HS-27A (cell line): ENCODE results near the gene LOC101059915.
"Not testable (repeated sequence)": the region's sequence is repeated elsewhere in the genome, so short reads cannot be mapped to it uniquely, and the experiment has no call there.

Experiments used
- DNase-seq: peaks from one replicate; pipeline ENCODE4 v3.0.0-alpha.2; 2012; ENCODE audit warnings: low read depth, missing footprints

The LOC101059915 gene

GRCh38 chrX:71675636-71676035, 8.3 kb downstream of the LOC101059915 start:
- DNase-seq, result not testable (repeated sequence)

- not testable (repeated sequence) for DNase-seq
These were observed 8.9 kb downstream of the LOC101059915 start for GRCh38 chrX:71676068-71676795.

GRCh38 chrX:71677195-71677594, 9.8 kb downstream of the LOC101059915 start:
- DNase-seq, result not testable (repeated sequence)

- no peak for DNase-seq
These were observed 12.3 kb downstream of the LOC101059915 start for GRCh38 chrX:71679575-71680207.

- DNase-seq, result not testable (repeated sequence)
These were observed 29.5 kb downstream of the LOC101059915 start for GRCh38 chrX:71696641-71697465.

- not testable (repeated sequence) for DNase-seq
These were observed 30.3 kb downstream of the LOC101059915 start for GRCh38 chrX:71697466-71698298.

GRCh38 chrX:71698299-71699022, 31.1 kb downstream of the LOC101059915 start:
- DNase-seq, result not testable (repeated sequence)

- DNase-seq, result not testable (repeated sequence)
These were observed 31.6 kb downstream of the LOC101059915 start for GRCh38 chrX:71699023-71699344.

GRCh38 chrX:71702853-71703252, 35.5 kb downstream of the LOC101059915 start:
- DNase-seq, result not testable (repeated sequence)

GRCh38 chrX:71714064-71714463, 46.7 kb downstream of the LOC101059915 start:
- DNase-seq, result not testable (repeated sequence)

GRCh38 chrX:71715551-71715950, 48.2 kb downstream of the LOC101059915 start:
- DNase-seq, result not testable (repeated sequence)

- DNase-seq, result not testable (repeated sequence)
These were observed 49.0 kb downstream of the LOC101059915 start for GRCh38 chrX:71716323-71716722.

- DNase-seq, result not testable (repeated sequence)
These were observed 50.8 kb downstream of the LOC101059915 start, which contains the start of gene CXorf49 for GRCh38 chrX:71718185-71718584. Gene CXorf49, minus strand, starts transcription at chrX:71718285. Its CDS starts 134 bp downstream, at chrX:71718151.

- not testable (repeated sequence) for DNase-seq
These were observed 51.8 kb downstream of the LOC101059915 start for GRCh38 chrX:71719195-71719594.

GRCh38 chrX:71720289-71720886, 53.0 kb downstream of the LOC101059915 start:
- not testable (repeated sequence) for DNase-seq
